GM18858 (cell line): ENCODE results near the gene CCDC174.

ENCODE experiments used
- ATAC-seq: cut with Tn5 transposase; IDR thresholded peaks from one replicate; pipeline ENCODE4 v1.9.1; 2021; ENCODE audit not compliant: unreplicated experiment

CCDC174 gene

GRCh38 chr3:14624498-14624897 is 27.1 kb upstream of the CCDC174 start:
- ATAC-seq: no peak

- ATAC-seq: no peak
Measured at GRCh38 chr3:14625443-14625842, 26.1 kb upstream of the CCDC174 start.

GRCh38 chr3:14627815-14628214 is 23.7 kb upstream of the CCDC174 start:
- no peak for ATAC-seq

- no peak for ATAC-seq
Measured at GRCh38 chr3:14628406-14628805, 23.2 kb upstream of the CCDC174 start.

- ATAC-seq: no peak
Measured at GRCh38 chr3:14630404-14631100, 21.0 kb upstream of the CCDC174 start.

GRCh38 chr3:14631101-14631497 is 20.5 kb upstream of the CCDC174 start:
- ATAC-seq: no peak

GRCh38 chr3:14631687-14632441 is 19.7 kb upstream of the CCDC174 start:
- ATAC-seq: no peak

- no peak for ATAC-seq
Measured at GRCh38 chr3:14632442-14632930, 19.1 kb upstream of the CCDC174 start.

GRCh38 chr3:14633417-14633816 is 18.1 kb upstream of the CCDC174 start:
- ATAC-seq: no peak

- ATAC-seq: no peak
Measured at GRCh38 chr3:14633819-14634424, 17.6 kb upstream of the CCDC174 start.

- no peak for ATAC-seq
Measured at GRCh38 chr3:14634763-14635400, 16.7 kb upstream of the CCDC174 start.

- ATAC-seq: no peak
Measured at GRCh38 chr3:14636496-14637087, 15.0 kb upstream of the CCDC174 start.

- ATAC-seq: no peak
Measured at GRCh38 chr3:14640157-14640562, 11.4 kb upstream of the CCDC174 start.

- no peak for ATAC-seq
Measured at GRCh38 chr3:14640734-14641133, 10.8 kb upstream of the CCDC174 start.

- no peak for ATAC-seq
Measured at GRCh38 chr3:14641346-14641745, 10.2 kb upstream of the CCDC174 start.

GRCh38 chr3:14645453-14645852 is 6.1 kb upstream of the CCDC174 start:
- ATAC-seq: no peak

- no peak for ATAC-seq
Measured at GRCh38 chr3:14646131-14646573, 5.4 kb upstream of the CCDC174 start.

- no peak for ATAC-seq
Measured at GRCh38 chr3:14646589-14647413, 4.8 kb upstream of the CCDC174 start.

- ATAC-seq: no peak
Measured at GRCh38 chr3:14647976-14648955, 3.3 kb upstream of the CCDC174 start.
